Measurements from ENCODE around the gene VPS36.
"Not testable (repeated sequence)": the region's sequence is repeated elsewhere in the genome, so short reads cannot be mapped to it uniquely, and the experiment has no call there.

Gene VPS36

GRCh38 chr13:52378312-52378711 is 72.1 kb downstream of the VPS36 start:
- no peak for DNase-seq (ENCODE audit: low read depth in 1 of 2, low spot score in 1 of 2)

GRCh38 chr13:52377898-52378297 is 72.5 kb downstream of the VPS36 start:
- DNase-seq (ENCODE audit: low read depth in 1 of 2, low spot score in 1 of 2): no peak

- no peak for DNase-seq (ENCODE audit: low read depth in 1 of 2, low spot score in 1 of 2)
These were observed 75.5 kb downstream of the VPS36 start for GRCh38 chr13:52374873-52375411.

GRCh38 chr13:52374389-52374788 is 76.0 kb downstream of the VPS36 start:
- no peak for DNase-seq (ENCODE audit: low read depth in 1 of 2, low spot score in 1 of 2)

- DNase-seq (ENCODE audit: low read depth in 1 of 2, low spot score in 1 of 2): not testable (repeated sequence)
These were observed 77.2 kb downstream of the VPS36 start for GRCh38 chr13:52373277-52373676.

- no peak for DNase-seq (ENCODE audit: low read depth in 1 of 2, low spot score in 1 of 2)
These were observed 78.6 kb downstream of the VPS36 start for GRCh38 chr13:52371736-52372247.

- no peak for DNase-seq (ENCODE audit: low read depth in 1 of 2, low spot score in 1 of 2)
These were observed 84.1 kb downstream of the VPS36 start for GRCh38 chr13:52366291-52366690.

Data from activated CD4-positive, alpha-beta T cell treated with anti-CD3 and anti-CD28 coated beads, Interleukin-2, amount 50 U/mL, for 24 hours (primary cell).